ENCODE results near the gene ARL15.

The ARL15 gene

DNA sequence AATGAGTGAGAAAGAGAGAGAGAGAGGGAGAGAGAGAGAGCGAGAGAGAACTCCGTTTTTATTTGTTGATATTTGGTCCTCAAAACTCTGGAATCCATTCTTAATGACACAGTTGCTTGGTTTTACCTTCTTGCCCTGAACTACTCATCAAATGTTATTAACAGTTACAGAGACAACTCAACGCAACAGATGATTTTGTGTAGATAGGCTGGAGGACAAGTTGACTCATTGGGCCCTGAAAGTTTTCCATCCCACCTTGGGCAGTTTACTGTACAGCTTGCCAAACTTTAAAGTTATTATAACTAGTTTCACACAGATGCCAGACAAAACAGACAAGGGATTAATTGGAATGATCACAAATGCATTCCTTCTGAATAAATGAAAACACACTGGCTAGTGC, 339.9 kb downstream of the ARL15 start:
- no peaks in the 10 kb centered on the region for H3K36me3 ChIP-seq (ENCODE audit: insufficient read depth, low read length)
- H3K27me3 ChIP-seq (ENCODE audit: control insufficient read depth in 1 of 2, insufficient read depth in 2 of 2, low read length in 2 of 2): no peaks in the 10 kb centered on the region
- no peaks in the 10 kb centered on the region for H3K9me3 ChIP-seq (ENCODE audit: low read length)
- no peak overlapping the region for H3K9ac ChIP-seq (ENCODE audit: low read length)
- H3K4me3 ChIP-seq (ENCODE audit: low read depth in 1 of 2, low read length in 2 of 2): no peak overlapping the region
- no peaks in the 10 kb centered on the region for H3K4me1 ChIP-seq (ENCODE audit: insufficient read depth, low read length)
- H3K27ac ChIP-seq (ENCODE audit: low read depth, low read length): no peak overlapping the region

DNA sequence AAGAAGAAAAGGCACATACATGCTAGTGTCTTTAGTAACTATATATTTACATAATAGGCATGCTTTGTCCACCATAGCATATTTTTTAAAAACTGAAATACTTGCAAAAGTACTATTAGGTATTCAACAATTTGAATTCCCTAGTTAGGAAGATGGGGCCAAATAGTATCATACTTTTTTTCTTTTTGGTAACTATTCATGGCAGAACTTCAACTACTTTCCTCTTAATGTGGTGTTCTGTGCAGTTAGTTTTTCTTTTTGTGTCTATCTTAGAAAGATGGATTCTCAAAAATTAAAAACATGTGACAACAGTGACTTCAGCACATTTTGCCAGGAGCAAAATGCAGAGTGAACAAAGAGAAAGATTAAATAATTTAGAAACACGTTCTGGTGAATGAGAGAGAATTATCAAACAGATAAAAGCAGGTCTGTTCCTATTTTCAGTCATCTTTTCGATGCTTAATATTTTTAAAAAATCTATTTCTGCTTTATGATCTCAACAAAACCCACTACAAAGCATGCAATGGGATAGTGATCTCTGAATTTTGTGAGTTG, 341.1 kb downstream of the ARL15 start:
- no peaks in the 10 kb centered on the region for H3K27me3 ChIP-seq (ENCODE audit: control insufficient read depth in 1 of 2, insufficient read depth in 2 of 2, low read length in 2 of 2)
- no peak overlapping the region for H3K27ac ChIP-seq (ENCODE audit: low read depth, low read length)
- no peak overlapping the region for H3K9ac ChIP-seq (ENCODE audit: low read length)
- H3K4me1 ChIP-seq (ENCODE audit: insufficient read depth, low read length): no peaks in the 10 kb centered on the region
- no peaks in the 10 kb centered on the region for H3K9me3 ChIP-seq (ENCODE audit: low read length)
- no peaks in the 10 kb centered on the region for H3K36me3 ChIP-seq (ENCODE audit: insufficient read depth, low read length)
- H3K4me3 ChIP-seq (ENCODE audit: low read depth in 1 of 2, low read length in 2 of 2): no peak overlapping the region

DNA sequence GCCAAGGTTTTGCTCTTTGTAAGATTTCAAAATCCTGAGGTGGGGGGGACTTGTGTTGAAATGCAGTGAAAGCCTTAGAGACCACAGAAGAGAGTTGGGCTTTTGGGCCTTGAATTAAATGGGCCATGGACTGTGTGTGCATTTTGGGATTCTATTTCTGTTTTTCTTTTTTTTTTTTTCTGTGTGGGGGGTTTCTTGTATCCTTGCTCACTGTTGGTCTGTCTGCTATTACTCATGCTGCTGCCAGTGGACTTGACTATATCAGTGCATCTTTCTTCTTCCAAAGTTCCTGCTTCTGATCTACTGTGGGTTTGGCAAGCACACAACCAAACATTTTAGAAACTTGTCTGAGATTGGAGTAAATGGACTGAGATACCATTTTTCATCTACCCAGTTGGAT, 344.9 kb downstream of the ARL15 start:
- H3K36me3 ChIP-seq (ENCODE audit: insufficient read depth, low read length): no peaks in the 10 kb centered on the region
- no peaks in the 10 kb centered on the region for H3K27me3 ChIP-seq (ENCODE audit: control insufficient read depth in 1 of 2, insufficient read depth in 2 of 2, low read length in 2 of 2)
- no peaks in the 10 kb centered on the region for H3K4me1 ChIP-seq (ENCODE audit: insufficient read depth, low read length)
- H3K9ac ChIP-seq (ENCODE audit: low read length): no peak overlapping the region
- H3K27ac ChIP-seq (ENCODE audit: low read depth, low read length): no peak overlapping the region
- no peak overlapping the region for H3K4me3 ChIP-seq (ENCODE audit: low read depth in 1 of 2, low read length in 2 of 2)
- H3K9me3 ChIP-seq (ENCODE audit: low read length): no peaks in the 10 kb centered on the region

DNA sequence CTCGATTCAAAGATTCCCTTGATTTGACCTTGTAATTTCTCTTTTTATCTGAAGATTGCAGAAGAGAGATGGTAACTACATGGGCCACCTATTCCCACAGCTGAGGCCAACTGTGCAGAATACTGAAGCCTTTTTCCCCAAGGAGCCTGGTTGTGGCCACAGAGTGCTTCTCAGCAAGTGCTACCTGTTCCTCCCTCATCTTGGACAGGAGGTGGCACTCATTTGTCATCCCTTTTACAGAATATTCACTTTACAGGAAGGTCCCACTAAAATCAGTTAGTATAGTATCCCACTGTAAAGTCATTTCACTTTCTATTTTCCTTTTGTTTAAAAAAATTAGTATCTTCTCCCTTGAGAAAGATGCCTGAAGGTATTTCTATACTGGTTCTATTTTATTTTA, 346.4 kb downstream of the ARL15 start:
- Histone ChIP-seq H3K27me3 (ENCODE audit: control insufficient read depth in 1 of 2, insufficient read depth in 2 of 2, low read length in 2 of 2) (no peaks in the 10 kb centered on the region), H3K27ac (ENCODE audit: low read depth, low read length) (no peak overlapping the region), H3K4me1 (ENCODE audit: insufficient read depth, low read length) (no peaks in the 10 kb centered on the region)

DNA sequence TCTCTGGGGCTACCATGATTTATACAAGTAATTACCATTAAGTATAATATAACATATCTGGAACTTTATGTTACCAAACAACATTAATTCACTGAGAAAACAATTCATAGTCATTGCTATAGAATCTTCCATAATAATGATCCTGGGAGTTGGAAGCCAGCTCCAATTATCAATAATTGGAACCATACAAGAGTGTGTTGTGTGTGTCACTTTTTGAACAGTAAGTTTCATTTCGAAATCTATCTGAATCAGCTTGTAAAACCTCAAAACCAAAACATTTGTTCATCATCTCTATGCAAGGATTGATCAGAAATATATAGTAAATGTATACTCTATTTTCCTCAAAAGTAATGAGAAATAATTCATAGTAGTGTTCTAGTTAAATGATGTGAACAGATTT, 348.1 kb downstream of the ARL15 start:
- Histone ChIP-seq H3K4me1 (ENCODE audit: insufficient read depth, low read length) (no peaks in the 10 kb centered on the region), H3K36me3 (ENCODE audit: insufficient read depth, low read length) (no peaks in the 10 kb centered on the region), H3K4me3 (ENCODE audit: low read depth in 1 of 2, low read length in 2 of 2) (no peak overlapping the region), H3K9ac (ENCODE audit: low read length) (no peak overlapping the region), H3K27me3 (ENCODE audit: control insufficient read depth in 1 of 2, insufficient read depth in 2 of 2, low read length in 2 of 2) (no peaks in the 10 kb centered on the region), H3K9me3 (ENCODE audit: low read length) (no peaks in the 10 kb centered on the region), H3K27ac (ENCODE audit: low read depth, low read length) (no peak overlapping the region)

More for the DNA sequence above, 346.4 kb downstream of the ARL15 start:
- H3K9me3 ChIP-seq (ENCODE audit: low read length): no peaks in the 10 kb centered on the region
- H3K36me3 ChIP-seq (ENCODE audit: insufficient read depth, low read length): no peaks in the 10 kb centered on the region
- no peak overlapping the region for H3K4me3 ChIP-seq (ENCODE audit: low read depth in 1 of 2, low read length in 2 of 2)
- no peak overlapping the region for H3K9ac ChIP-seq (ENCODE audit: low read length)

DNA sequence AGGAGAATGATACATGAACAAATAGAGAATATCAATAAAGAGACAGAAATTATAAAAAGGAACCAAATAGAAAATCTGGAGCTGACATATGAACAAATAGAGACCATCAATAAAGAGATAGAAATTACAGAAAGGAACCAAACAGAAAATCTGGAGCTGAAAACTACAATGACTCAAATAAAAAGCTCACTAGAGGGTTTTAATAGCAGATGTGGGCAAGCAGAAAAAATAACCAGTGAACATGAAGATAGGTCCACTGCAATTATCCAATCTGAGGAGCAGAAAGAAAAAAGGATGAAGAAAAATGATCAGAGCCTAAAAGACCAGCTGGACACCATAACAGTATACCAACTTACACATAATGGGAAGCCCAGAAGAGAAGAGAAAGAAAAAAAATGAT, 353.7 kb downstream of the ARL15 start:
- no peak overlapping the region for H3K27ac ChIP-seq (ENCODE audit: low read depth, low read length)
- H3K9me3 ChIP-seq (ENCODE audit: low read length): no peaks in the 10 kb centered on the region
- H3K27me3 ChIP-seq (ENCODE audit: control insufficient read depth in 1 of 2, insufficient read depth in 2 of 2, low read length in 2 of 2): no peaks in the 10 kb centered on the region
- H3K36me3 ChIP-seq (ENCODE audit: insufficient read depth, low read length): no peaks in the 10 kb centered on the region
- H3K4me3 ChIP-seq (ENCODE audit: low read depth in 1 of 2, low read length in 2 of 2): no peak overlapping the region
- peaks cover 5% of the 10 kb centered on the region for H3K4me1 ChIP-seq (ENCODE audit: insufficient read depth, low read length)
- H3K9ac ChIP-seq (ENCODE audit: low read length): no peak overlapping the region

DNA sequence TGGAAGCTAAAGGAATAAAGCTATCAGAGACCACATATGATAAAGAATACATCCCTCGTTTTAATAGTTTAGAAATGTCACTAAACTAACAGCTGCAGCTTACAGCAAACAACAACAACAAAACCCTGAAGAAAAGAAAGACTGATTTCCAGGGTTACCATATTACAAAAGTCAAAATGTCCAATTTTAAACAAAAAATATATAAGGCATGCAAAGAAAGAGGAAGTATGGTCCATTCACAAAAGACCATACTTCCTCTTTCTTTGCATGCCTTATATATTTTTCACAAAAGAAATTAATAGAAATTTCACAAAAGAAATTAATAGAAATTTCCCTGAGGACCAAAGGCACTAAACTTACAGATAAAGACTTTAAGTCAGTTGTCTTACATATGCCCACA, 354.2 kb downstream of the ARL15 start:
- Histone ChIP-seq H3K27ac (ENCODE audit: low read depth, low read length) (no peak overlapping the region), H3K36me3 (ENCODE audit: insufficient read depth, low read length) (no peaks in the 10 kb centered on the region), H3K4me3 (ENCODE audit: low read depth in 1 of 2, low read length in 2 of 2) (no peak overlapping the region), H3K9me3 (ENCODE audit: low read length) (no peaks in the 10 kb centered on the region), H3K27me3 (ENCODE audit: control insufficient read depth in 1 of 2, insufficient read depth in 2 of 2, low read length in 2 of 2) (no peaks in the 10 kb centered on the region), H3K9ac (ENCODE audit: low read length) (no peak overlapping the region), H3K4me1 (ENCODE audit: insufficient read depth, low read length) (peaks cover 5% of the 10 kb centered on the region)

DNA sequence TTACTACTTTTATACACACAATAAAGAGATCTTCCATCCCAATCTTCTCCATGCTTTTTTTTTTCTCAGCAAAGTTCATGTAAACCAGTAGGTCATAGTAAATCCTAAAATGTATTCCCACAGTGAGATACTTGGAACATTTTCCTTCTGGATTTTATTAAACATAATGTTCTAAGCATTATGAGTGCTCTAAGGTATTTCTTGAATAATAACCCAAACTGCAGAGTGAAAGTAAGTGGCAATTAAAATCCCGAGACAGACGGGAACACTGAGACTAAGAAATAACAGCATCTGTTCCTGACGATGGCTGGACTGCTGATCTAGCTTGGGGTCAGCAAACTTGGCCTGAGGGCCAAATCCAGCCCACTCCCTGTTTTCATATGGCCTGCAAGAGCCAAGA, 359.8 kb downstream of the ARL15 start:
- H3K9me3 ChIP-seq (ENCODE audit: low read length): no peaks in the 10 kb centered on the region
- H3K36me3 ChIP-seq (ENCODE audit: insufficient read depth, low read length): no peaks in the 10 kb centered on the region
- H3K27me3 ChIP-seq (ENCODE audit: control insufficient read depth in 1 of 2, insufficient read depth in 2 of 2, low read length in 2 of 2): no peaks in the 10 kb centered on the region
- H3K27ac ChIP-seq (ENCODE audit: low read depth, low read length): no peak overlapping the region
- no peak overlapping the region for H3K9ac ChIP-seq (ENCODE audit: low read length)
- H3K4me1 ChIP-seq (ENCODE audit: insufficient read depth, low read length): peaks cover 12% of the 10 kb centered on the region
- H3K4me3 ChIP-seq (ENCODE audit: low read depth in 1 of 2, low read length in 2 of 2): no peak overlapping the region

DNA sequence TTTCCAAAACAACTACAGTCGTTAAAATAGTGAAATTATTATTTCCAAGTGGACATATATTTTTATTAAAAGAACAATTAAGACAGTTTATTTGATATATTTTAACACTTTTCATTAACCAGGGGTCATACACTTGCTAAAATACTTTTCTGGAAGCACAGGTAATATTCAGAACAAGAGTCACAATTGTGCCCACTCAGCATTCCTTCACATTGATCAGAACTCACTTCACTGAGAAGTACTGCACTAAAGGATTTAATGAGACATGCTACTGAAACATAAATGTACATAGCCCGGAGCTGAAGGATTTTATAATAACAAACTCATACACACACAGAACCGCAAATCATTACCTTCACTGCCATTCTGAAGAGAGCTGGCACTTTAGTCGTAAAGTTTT, 361.8 kb downstream of the ARL15 start:
- H3K27ac ChIP-seq (ENCODE audit: low read depth, low read length): no peak overlapping the region
- no peaks in the 10 kb centered on the region for H3K9me3 ChIP-seq (ENCODE audit: low read length)
- peaks cover 12% of the 10 kb centered on the region for H3K4me1 ChIP-seq (ENCODE audit: insufficient read depth, low read length)
- no peaks in the 10 kb centered on the region for H3K36me3 ChIP-seq (ENCODE audit: insufficient read depth, low read length)
- no peak overlapping the region for H3K4me3 ChIP-seq (ENCODE audit: low read depth in 1 of 2, low read length in 2 of 2)
- no peak overlapping the region for H3K9ac ChIP-seq (ENCODE audit: low read length)
- no peaks in the 10 kb centered on the region for H3K27me3 ChIP-seq (ENCODE audit: control insufficient read depth in 1 of 2, insufficient read depth in 2 of 2, low read length in 2 of 2)

DNA sequence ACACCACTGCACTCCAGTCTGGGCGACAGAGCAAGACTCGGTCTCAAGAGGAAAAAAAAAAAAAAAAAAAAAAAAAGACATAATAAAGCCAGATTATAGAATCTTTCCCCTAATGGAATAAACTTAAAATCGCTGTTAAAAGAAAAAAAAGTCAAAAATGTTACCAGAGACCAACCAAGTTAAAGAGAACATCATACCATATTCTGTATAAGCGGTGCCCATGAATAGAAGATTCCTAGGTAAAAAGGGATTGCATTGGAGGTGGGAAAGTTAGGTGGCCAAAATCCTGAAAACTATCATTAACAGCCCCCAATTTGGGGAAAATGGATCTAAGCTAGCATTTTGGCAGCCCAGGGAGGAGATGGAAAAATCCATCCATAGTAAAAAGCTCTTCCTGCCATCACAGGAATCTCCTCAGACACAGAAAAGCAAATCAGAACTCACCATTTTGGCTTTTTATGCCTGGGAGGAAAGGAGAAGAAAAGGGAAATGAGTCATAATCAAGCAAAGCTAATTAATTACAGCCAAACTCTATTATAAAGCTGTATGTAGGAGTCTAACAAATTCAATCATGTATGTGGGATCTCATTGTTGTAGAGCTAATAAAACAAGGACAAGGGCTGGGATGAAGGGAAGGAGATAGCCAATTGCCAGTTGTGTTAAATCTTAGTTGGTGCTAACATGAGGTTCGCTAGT, 363.8 kb downstream of the ARL15 start:
- no peaks in the 10 kb centered on the region for H3K27me3 ChIP-seq (ENCODE audit: control insufficient read depth in 1 of 2, insufficient read depth in 2 of 2, low read length in 2 of 2)
- no peaks in the 10 kb centered on the region for H3K36me3 ChIP-seq (ENCODE audit: insufficient read depth, low read length)
- H3K27ac ChIP-seq (ENCODE audit: low read depth, low read length): no peak overlapping the region
- no peaks in the 10 kb centered on the region for H3K9me3 ChIP-seq (ENCODE audit: low read length)
- no peak overlapping the region for H3K9ac ChIP-seq (ENCODE audit: low read length)
- H3K4me3 ChIP-seq (ENCODE audit: low read depth in 1 of 2, low read length in 2 of 2): no peak overlapping the region
- peaks cover 7% of the 10 kb centered on the region for H3K4me1 ChIP-seq (ENCODE audit: insufficient read depth, low read length)

DNA sequence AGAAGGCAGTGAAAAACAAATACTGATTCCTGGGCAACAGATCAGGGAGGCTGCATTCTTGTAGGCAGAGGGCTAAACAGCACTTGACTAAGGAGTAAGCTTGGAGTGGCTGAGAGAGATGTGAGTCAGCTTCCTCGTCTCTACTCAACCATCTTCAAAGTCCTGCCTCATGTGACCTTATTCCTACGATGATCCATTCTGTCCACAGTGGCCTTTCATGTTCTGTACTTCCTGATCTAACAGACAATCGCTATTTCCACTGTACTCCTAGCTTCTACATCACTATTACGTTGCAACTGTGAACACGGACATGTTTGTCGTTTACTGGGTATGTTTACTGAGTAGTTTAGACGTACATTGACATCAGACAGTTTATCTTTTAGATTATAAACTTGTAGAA, 365.4 kb downstream of the ARL15 start:
- Histone ChIP-seq H3K4me3 (ENCODE audit: low read depth in 1 of 2, low read length in 2 of 2) (no peak overlapping the region), H3K4me1 (ENCODE audit: insufficient read depth, low read length) (peaks cover 7% of the 10 kb centered on the region), H3K9me3 (ENCODE audit: low read length) (no peaks in the 10 kb centered on the region), H3K36me3 (ENCODE audit: insufficient read depth, low read length) (no peaks in the 10 kb centered on the region), H3K27ac (ENCODE audit: low read depth, low read length) (no peak overlapping the region), H3K27me3 (ENCODE audit: control insufficient read depth in 1 of 2, insufficient read depth in 2 of 2, low read length in 2 of 2) (no peaks in the 10 kb centered on the region), H3K9ac (ENCODE audit: low read length) (no peak overlapping the region)

DNA sequence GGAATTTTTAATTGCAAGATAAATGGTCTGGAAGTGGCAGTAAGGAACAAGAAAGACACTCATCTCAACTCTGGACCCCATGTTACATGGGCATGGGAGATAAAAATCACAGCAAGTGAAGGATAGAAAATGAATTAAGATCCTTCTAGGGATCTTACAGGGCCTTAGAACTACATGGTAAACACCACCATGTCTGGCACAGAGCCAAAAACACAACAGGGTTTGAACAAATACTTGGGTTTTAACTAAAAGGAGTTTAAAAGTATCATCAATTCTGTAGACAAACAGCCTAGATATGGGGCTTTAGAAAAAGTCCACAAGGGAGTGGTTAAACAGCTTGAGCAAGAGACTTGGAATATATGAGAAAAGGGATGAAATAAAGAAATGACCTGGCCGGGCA, 366.4 kb downstream of the ARL15 start:
- Histone ChIP-seq H3K9me3 (ENCODE audit: low read length) (no peaks in the 10 kb centered on the region), H3K9ac (ENCODE audit: low read length) (no peak overlapping the region), H3K27me3 (ENCODE audit: control insufficient read depth in 1 of 2, insufficient read depth in 2 of 2, low read length in 2 of 2) (no peaks in the 10 kb centered on the region), H3K4me1 (ENCODE audit: insufficient read depth, low read length) (peaks cover under 1% of the 10 kb centered on the region), H3K27ac (ENCODE audit: low read depth, low read length) (no peak overlapping the region), H3K4me3 (ENCODE audit: low read depth in 1 of 2, low read length in 2 of 2) (no peak overlapping the region), H3K36me3 (ENCODE audit: insufficient read depth, low read length) (no peaks in the 10 kb centered on the region)
